Pancreas (tissue), 10 donors: ENCODE data around the gene SPAM1. TPM values are rescaled to one million over a fixed set of nuclear protein-coding genes. Genes with fewer than 3 reads are reported as not detected.
"Not testable (repeated sequence)": the region's sequence is repeated elsewhere in the genome, so short reads cannot be mapped to it uniquely, and the experiment has no call there.

ENCODE experiments used
- ATAC-seq, 4 donors: fragments of 200-7000 bp; cut with Tn5 transposase; one replicate each; pipeline versions ENCODE4 v1.8.0 to v1.9.1; 2020; ENCODE audit warnings: mild to moderate bottlenecking in 4 of 4, moderate library complexity in 4 of 4
- DNase-seq, 6 donors: peaks; one replicate each; pipeline ENCODE4 v3.0.0-alpha.2; 2020
- FAIRE-seq: peaks from 2 replicates; lab custom pipeline; 2012; peaks lifted over from hg19 to GRCh38; lab: Jason Lieb, UNC
- H3K27ac ChIP-seq, 4 donors: fragments of 200-600 bp; sonication (generic); 1 replicate in 3 of 4; 2 replicates in 1 of 4; pipeline versions ENCODE4 v1.5.0 to v1.8.0; 2020
- H3K27me3 ChIP-seq, 4 donors: fragments of 200-600 bp; one replicate each; pipeline ENCODE4 v1.8.0; 2021
- H3K36me3 ChIP-seq, 3 donors: fragments of 200-600 bp; sonication (generic) in 1 of 3; one replicate each; pipeline versions ENCODE4 v1.5.0 to v1.8.0; 2020 to 2021
- H3K4me1 ChIP-seq, 3 donors: fragments of 200-600 bp; one replicate each; pipeline ENCODE4 v1.8.0; 2021
- H3K4me3 ChIP-seq, 4 donors: fragments of 200-600 bp; sonication (generic) in 2 of 4; one replicate each; pipeline versions ENCODE4 v1.5.0 to v1.8.0; 2020 to 2021
- H3K9me3 ChIP-seq, 4 donors: fragments of 200-600 bp; one replicate each; pipeline ENCODE4 v1.8.0; 2021
- WGBS, 2 donors: extraction: QIAGEN DNeasy Blood & Tissue Kit; methylation state at CpG; one replicate each; pipeline ENCODE4 v1.1.7; 2013; 5-methylcytosine and 5-hydroxymethylcytosine counted together
- intact Hi-C, 3 donors: fragments of 100-400 bp; cut with DNase I; formaldehyde crosslinking; loops; one replicate each; pipeline versions ENCODE4 v1.11.1 to v1.14.2; 2022
- polyA plus RNA-seq, 2 donors: library from polyadenylated mRNA; stranded (reverse); fragments of 200-250 nt; gene quantifications; one replicate each; pipeline ENCODE4 v1.2.3, GENCODE V29; 2013
- total RNA-seq, 6 donors: library from RNA; stranded (reverse); fragmentation: NEBNext Ultra II Directional in 4 of 6; extraction: Animal tissue kit (Norgen Biotek cat#: 25700) in 4 of 6; gene quantifications; one replicate each; pipeline versions ENCODE4 v1.2.1 to v1.2.4, GENCODE V29; 2021 to 2023
- TF ChIP-seq, protein P1 (sequence below), 4 donors: fragments of 200-600 bp; sonication (generic) in 3 of 4; IDR thresholded peaks; one replicate each; pipeline versions ENCODE4 v1.5.0 to v1.8.0; 2021; ENCODE audit warnings: antibody characterized with exemption in 4 of 4
- donor health status: healthy with polysubstance abuse.
- donor health status: DM: no; HTN: no; CAD: no; lungs with moderate emphysema.
- donor health status: DM: no; HTN: no; CAD: no.
- donor health status: control.
- donor health status: control.
- donor health status: Bipolar disorder and iron deficiency.
- donor health status: DM: yes; HTN: yes; CAD: no.
- donor health status: DM: no; HTN: no; CAD: no.
- donor health status: DM: no; HTN: no; CAD: no.
- donor health status: DM: yes; HTN: yes; CAD: no.

The SPAM1 gene
- total and polyA plus RNA-seq, 8 donors = 0.12 TPM; not detected in 7

GRCh38 chr7:123888192-123888591 lies 36.8 kb upstream of the SPAM1 start:
- no peak overlapping the region for H3K27ac ChIP-seq
- TF ChIP-seq, protein P1, sequence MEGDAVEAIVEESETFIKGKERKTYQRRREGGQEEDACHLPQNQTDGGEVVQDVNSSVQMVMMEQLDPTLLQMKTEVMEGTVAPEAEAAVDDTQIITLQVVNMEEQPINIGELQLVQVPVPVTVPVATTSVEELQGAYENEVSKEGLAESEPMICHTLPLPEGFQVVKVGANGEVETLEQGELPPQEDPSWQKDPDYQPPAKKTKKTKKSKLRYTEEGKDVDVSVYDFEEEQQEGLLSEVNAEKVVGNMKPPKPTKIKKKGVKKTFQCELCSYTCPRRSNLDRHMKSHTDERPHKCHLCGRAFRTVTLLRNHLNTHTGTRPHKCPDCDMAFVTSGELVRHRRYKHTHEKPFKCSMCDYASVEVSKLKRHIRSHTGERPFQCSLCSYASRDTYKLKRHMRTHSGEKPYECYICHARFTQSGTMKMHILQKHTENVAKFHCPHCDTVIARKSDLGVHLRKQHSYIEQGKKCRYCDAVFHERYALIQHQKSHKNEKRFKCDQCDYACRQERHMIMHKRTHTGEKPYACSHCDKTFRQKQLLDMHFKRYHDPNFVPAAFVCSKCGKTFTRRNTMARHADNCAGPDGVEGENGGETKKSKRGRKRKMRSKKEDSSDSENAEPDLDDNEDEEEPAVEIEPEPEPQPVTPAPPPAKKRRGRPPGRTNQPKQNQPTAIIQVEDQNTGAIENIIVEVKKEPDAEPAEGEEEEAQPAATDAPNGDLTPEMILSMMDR (IDR thresholded peaks at IDR 0.05) = no peak
- DNase-seq (no peak), ATAC-seq (no peak), FAIRE-seq (no peak)
- H3K4me1 ChIP-seq = no peaks in the 10 kb centered on the region
- H3K4me3 ChIP-seq = no peak overlapping the region
- H3K27me3 ChIP-seq = no peaks in the 10 kb centered on the region
- no peaks in the 10 kb centered on the region for H3K9me3 ChIP-seq
- intact Hi-C loops = no loop called here
- no peaks in the 10 kb centered on the region for H3K36me3 ChIP-seq

DNA sequence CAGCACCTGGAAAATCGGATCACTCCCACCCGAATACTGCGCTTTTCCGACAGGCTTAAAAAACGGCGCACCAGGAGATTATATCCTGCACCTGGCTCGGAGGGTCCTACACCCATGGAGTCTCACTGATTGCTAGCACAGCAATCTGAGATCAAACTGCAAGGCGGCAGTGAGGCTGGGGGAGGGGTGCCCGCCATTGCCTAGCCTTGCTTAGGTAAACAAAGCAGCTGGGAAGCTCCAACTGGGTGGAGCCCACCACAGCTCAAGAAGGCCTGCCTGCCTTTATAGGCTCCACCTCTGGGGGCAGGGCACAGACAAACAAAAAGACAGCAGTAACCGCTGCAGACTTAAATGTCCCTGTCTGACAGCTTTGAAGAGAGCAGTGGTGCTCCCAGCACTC lies 30.3 kb upstream of the SPAM1 start:
- H3K9me3 ChIP-seq, H3K36me3 ChIP-seq, H3K4me3 ChIP-seq, ATAC-seq, H3K27ac ChIP-seq, H3K27me3 ChIP-seq, intact Hi-C loops, DNase-seq, FAIRE-seq, H3K4me1 ChIP-seq: not testable (repeated sequence)
- WGBS, 2 donors = 87 to 93% methylated on average over 10 of the region's 10 CpGs

DNA sequence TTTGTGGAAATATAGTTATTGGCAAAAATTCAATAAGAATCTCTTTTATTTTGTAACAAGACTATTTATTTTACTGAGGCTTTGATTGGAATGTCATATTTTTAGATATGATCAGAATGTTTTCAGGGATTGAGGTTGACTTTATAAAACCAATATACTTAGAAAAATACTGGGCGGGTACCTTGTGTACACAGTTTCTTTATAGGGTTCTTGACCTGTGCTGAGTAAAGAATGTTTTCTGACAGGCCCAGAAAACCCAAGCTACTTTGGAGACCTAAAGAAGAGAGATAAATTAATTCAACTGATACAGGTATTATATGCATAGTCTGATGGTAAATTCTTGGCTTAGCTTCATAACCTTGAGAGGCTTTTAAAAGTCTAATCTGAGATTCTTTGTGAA lies 23.9 kb upstream of the SPAM1 start:
- FAIRE-seq = no peak

GRCh38 chr7:123905714-123906113 lies 19.3 kb upstream of the SPAM1 start:
- no peak for DNase-seq
- intact Hi-C loops = no loop called here
- TF ChIP-seq, protein P1 (IDR thresholded peaks at IDR 0.05) = no peak
- Histone ChIP-seq H3K27me3 (no peaks in the 10 kb centered on the region), H3K4me1 (no peaks in the 10 kb centered on the region), H3K36me3 (no peaks in the 10 kb centered on the region), H3K27ac (no peak overlapping the region), H3K9me3 (no peaks in the 10 kb centered on the region), H3K4me3 (no peak overlapping the region)
- no peak for ATAC-seq
- no peak for FAIRE-seq

More for the DNA sequence above, 23.9 kb upstream of the SPAM1 start:
- no peaks in the 10 kb centered on the region for H3K27me3 ChIP-seq
- DNase-seq (no peak), ATAC-seq (no peak)
- H3K9me3 ChIP-seq = no peaks in the 10 kb centered on the region
- TF ChIP-seq, protein P1 (IDR thresholded peaks at IDR 0.05) = no peak
- H3K4me3 ChIP-seq = no peak overlapping the region
- 52 to 54% methylated on average over 1 of the region's 1 CpG for WGBS, 2 donors
- H3K36me3 ChIP-seq = no peaks in the 10 kb centered on the region
- H3K4me1 ChIP-seq = no peaks in the 10 kb centered on the region
- H3K27ac ChIP-seq = no peak overlapping the region
- intact Hi-C loops = no loop called here

DNA sequence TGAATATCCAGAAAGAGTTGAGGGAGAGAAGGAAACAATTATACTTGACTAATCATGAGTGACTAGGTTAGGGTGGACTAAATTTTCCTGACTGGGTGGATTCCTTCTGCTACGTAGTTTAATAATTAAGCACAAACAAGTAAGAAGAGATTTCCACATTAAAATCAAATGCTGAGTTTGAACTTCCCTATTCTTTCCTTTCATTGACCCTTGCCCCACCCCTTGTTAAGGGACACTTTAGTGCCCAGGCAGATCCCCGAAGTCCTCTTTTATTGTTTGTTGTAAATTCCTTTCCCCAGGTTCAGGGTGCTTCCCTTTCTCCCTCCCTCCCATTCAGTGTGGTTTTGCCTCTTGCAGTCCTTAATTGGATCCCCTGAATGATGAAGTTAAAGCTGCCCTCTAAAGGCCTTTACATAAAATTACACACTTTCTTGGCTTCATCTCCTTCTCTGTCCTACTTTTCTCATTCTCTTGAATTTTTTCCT lies 8.8 kb upstream of the SPAM1 start:
- no peaks in the 10 kb centered on the region for H3K36me3 ChIP-seq
- WGBS, 2 donors = 31 to 43% methylated on average over 2 of the region's 2 CpGs
- H3K4me1 ChIP-seq = no peaks in the 10 kb centered on the region
- no peaks in the 10 kb centered on the region for H3K27me3 ChIP-seq
- no peaks in the 10 kb centered on the region for H3K9me3 ChIP-seq
- no peak overlapping the region for H3K4me3 ChIP-seq
- intact Hi-C loops = no loop called here
- peak; percentile 9 for FAIRE-seq
- H3K27ac ChIP-seq = no peak overlapping the region
- DNase-seq = no peak
- TF ChIP-seq, protein P1 (IDR thresholded peaks at IDR 0.05) = no peak
- ATAC-seq = peak in 3 of 4 donors; percentile 69 to 77 (median 70)
